GM03348 (cell line): ENCODE data around the gene DNAH17.

Experiments used
- DNase-seq: peaks from one replicate; pipeline ENCODE4 v3.0.0; 2012; ENCODE audit warnings: low spot score

The DNAH17 gene

DNA sequence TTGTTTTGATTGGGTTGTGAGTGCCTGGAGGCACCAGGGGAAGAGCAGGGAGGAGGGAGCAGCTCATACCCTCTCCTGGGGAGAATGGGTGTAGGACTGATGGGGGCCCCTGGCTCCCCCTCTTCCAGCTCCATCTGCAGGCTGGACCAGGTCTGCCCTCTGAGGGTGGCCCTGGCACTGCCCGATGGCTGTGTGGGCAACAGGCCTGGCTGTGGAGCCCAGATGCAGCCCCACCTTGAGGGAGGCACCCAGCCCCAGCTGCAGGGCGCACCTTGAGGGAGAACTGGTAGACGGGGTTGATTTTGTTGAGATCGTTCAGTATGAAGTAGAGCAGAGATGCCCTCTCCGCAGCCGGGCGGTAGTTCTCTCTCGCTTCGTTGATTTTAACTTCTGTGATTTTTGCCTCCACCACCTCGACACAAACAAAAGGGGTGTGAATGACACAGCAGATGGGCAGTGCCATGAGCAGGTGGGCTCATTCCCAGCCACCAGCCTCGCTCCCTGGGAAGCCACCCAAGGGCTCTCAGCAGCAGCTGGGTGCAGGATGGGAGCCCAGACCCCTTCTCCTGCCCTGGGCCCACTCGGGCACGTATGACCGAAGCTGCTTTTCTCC, 127.1 kb downstream of the DNAH17 start:
- no peak for DNase-seq

DNA sequence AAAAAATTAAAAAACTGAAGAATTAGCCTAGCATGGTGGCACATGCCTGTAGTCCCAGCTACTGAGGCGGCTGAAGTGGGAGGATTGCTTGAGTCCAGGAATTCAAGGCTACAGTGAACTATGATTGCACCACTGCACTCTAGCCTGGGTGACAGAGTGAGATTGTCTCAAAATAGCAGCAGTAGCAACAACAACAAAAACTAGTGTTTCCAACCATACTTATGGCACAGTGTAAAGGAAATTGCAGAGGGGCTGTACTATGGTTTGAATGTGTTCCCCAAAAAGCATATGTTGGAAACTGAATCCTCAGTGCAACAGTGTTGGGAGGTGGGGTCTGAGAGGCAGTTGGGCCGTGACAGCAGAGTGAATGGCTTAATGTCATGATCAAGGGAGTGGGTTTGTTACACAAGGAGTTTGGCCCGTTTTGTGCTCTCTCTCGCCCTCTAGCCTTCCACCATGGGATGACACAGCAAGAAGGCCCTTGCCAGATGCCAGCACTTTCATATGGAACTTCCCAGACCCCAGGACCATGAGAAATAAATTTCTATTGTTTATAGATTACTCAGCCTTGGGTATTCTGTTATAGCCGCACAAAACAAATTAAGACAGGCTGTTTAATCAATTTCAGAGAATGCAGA, 128.7 kb downstream of the DNAH17 start:
- DNase-seq, result no peak

DNA sequence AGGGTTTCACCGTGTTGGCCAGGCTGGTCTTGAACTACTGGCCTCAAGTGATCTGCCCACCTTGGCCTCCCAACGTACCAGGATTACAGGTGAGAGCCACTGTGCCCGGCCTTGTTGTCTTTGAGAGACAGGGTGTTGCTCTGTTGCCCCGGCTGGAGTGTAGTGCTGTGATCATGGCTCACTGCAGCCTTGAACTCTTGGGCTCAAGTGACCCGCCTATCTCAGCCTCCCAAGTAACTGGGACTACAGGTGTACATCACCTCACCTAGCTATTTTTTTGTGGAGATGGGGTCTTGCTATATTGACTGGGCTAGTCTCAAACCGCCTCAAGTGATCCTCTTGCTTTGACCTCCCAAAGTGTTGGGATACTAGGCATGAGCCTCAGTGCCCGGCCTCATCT, 130.4 kb downstream of the DNAH17 start:
- no peak for DNase-seq

DNA sequence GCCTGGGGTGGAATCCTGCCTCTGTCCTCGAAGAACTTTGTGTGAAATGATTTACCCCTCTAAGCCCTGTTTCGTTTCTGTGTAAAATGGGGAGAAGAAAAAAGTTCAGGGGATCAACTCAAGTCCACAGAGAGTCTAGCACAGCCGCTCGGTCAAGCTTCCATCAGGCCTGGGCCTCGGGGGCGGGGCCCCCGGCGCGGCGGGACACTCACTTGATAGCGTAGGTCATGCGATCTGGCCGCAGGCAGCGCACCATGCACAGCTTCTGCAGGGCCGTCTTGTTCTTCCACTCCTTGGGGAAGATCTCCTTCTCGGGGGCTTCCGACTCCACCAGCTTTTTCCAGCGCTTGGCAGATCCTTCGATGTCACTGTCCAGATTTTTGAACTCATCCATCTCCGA, 132.8 kb downstream of the DNAH17 start:
- DNase-seq, result no peak

DNA sequence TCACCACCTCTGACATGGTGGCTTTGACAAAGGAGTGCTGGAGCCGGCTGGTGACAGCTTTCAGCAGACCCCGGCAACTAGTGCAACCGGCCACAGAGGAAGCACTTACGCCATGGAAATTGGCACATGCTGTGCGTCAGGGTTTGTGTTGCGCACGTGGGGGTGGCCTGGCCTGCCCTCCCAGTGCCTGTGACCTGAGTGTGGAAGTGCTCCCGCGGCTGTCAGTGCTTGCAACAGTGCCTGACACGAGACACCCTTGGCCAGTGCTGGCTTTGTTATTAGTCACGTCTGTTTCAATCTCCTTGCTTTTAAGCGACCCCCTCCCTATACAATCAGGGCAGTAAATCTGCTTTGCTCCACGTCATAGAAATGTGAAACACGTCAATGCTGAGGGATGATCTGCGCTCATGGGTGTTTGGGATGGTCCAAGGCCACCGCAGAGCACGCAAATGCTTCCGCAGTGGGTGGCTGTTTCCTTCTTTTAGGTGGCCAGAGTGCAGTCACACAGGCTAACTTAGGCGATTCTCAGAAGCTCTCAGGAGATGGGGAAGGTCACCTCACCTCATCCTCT, 134.5 kb downstream of the DNAH17 start:
- no peak for DNase-seq

DNA sequence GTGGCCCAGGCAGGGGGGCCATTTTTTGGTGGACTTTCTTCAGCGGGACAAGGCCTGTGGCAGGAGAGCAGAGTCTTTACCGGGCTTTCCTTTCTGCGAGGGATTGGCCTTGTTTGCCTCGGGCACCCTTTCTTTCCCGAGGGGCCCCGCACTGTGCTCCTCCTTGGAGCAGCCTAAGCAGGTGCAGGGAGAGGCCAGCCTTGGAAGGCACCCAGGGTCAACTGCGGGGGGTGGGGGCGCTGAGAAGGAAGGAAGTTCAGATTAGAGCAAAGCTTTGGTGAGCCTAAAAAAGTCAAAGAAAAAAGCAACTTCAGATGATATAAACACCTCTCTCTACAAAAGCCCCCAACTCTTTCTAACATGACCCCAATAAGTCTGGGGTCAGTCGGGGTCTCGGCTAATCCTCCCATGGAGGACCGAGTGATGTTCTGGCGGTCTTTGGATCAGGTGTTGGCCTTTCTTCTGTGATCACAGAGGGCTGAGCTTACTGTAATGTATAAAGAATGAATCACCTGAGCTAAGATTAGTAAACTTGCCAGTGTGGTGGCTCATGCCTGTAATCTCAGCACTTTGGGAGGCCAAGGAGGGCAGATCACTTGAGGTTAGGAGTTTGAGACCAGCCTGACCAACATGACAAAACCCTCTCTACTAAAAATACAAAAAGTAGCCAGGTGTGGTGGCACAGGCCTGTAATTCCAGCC, 135.8 kb downstream of the DNAH17 start:
- DNase-seq, result no peak

DNA sequence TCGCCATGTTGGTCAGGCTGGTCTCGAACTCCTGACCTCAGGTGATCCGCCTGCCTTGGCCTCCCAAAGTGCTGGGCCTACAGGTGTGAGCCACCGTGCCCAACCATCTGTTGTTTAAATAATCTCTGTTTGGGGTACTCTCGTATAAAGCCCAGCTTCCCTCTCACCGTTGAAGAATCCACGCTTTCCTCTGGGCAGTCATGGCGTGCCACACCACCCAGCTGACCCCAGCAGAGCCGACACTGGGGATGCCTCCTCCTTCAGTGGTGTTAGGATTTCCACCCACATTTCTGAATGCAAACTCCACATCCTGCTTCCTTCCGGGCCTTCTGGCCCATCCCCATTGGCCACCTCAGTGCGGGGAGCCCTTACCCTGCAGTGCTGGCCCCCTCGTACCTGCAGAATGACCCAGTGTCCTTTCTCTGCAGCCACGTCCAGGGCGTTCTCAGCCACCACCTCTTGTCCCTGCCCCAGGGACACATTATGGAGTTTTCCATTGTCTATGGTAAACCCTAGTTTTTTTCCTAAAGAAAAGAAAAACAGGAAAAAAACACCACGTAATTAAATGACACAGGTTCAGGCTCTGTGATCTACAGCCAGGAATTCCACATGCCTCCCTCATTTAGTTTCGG, 138.4 kb downstream of the DNAH17 start:
- DNase-seq, result no peak

DNA sequence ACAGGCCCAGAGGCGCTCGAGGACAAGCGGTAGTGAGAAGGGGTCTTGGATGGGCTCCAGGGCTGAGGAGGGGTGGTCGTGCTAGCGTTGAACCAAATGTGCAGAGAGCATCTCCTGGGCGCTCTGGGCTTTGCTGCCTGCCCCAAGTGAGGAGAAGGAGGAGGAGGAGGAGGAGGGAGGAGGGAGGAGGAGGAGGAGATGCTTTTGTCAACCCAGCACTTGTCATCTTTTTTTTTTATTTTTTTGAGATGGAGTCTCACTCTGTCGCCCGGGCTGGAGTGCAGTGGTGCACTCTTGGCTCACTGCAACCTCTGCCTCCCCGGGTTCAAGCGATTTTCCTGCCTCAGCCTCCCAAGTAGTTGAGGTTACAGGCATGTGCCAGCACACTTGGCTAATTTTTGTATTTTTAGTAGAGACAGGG, 138.9 kb downstream of the DNAH17 start:
- DNase-seq, result no peak

DNA sequence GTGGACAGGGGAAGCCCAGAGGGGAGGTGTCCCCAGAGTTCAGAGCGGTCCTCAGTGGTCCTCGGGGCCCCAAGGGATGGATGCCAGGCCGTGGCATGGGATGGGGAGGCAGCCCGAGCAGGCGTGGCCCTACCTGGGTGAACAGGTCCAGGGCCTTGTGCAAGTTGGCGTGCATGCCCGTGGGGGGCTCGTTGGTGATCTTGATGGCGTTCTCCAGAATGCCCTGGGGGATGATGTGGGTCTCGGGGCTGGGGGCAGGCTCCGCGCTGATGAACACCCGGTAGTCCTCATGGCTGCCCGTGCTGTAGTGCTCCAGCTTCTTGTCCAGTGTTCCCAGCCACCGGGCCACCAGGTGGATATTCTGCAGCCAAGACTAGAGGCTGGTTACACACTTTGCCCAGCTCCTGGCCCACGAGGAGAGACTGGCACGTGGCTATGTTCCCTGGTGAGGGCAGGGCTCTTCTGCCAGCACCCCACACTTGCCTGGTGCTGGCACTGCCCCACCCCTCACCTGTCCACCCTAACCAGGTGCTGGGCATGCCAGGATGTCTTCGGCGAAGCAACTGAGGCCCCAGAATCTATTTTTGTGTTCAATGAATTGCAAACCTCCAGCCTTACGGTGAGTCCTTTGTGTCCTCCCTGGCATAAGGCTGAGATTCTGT, 139.6 kb downstream of the DNAH17 start:
- DNase-seq, result no peak

DNA sequence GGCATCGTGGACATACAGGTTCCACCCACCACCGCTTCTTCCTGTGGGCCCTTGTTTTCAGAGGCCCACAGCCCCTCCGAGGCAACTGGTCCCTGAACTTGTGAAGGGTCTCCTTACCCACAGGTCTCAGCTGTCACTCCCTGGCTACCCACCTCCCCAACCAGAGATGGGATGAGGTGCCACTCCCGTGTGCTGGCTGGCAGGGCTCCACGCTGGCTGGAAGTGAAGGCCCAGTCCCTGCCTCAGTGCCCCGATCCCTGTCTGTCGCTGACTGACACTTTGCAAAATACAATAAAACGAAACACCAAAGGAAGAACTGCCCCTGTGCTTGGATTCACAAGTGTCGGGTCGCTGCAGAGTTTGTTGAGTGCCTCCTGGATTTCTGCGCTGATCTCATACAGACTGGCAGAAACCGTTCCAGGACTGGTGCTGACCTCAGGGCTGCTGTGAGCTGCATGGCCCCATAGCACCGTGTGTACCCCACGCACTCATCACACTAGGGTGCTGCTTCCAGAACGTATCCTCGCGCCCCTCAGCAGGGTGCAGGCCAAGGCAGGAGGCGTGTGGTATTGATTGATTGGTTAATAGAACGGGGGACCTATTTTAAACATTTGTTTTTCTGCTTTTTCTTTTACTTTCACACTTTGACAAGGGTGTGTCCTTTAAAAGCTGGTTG, 141.7 kb downstream of the DNAH17 start:
- no peak for DNase-seq

DNA sequence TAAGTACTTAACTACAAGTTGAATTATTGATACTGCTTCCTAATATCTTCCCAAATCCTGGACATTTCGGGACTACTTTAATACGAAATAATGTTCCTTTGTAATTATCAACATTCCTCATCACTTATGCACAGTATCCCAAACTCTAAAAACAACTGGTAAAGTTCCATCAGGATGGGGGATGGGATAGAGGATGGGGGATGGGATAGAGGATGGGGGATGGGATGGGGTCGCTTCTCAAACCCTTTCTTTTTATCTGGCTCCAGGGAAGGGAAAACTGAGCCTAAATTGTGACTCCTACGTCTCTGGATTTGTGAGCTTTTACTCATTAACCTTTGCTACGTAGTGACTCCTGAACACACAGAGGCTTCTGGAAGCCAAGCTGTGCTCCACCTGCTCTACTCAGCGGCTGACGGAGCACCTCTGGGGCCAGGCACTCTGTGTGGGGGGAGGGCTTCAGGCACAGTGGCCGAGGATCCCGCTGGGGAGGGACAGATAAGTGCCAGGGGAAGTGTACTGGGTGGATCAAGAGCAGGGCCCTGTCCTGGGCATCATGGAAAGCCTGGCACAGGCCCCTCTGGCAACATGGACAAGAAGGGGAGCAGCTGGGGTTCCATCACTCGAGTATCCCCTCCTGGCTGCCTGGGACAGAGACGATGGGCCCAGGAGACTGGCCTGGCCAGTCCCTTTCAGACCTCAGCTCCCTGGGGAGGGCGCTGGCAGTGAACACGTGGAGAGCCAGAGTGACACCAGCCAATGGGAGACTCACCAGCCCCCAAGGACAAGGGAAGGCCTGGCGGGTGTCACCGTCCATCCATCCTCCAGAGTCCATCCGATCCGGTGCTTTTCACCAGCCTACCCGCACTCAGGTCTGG, 142.5 kb downstream of the DNAH17 start:
- no peak for DNase-seq

DNA sequence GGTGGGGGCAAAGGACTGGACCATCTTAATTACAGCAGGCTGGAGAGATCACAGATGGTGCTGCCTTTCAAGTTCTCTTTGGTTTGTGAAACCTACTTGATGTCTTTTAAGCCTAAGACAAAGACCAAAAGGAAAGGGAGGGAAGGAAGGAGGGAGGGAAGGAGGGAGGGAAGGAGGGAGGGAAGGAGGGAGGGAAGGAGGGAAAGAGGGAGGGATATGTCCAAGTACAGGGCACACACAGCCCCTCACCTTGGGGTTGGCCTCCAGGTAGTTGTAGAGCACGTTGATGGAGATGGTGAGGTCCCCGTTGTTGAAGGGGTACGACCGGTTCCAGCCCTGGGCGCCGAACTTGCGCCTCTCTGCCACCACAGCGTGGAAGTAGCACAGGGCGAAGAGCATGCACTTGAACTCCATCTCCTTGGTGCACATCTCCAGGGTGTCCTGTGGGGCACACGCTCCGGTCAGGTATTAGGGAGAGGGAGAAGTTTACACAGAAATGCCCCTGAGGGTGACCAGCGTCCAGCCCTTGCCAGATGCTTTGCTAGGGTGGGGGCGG, 143.3 kb downstream of the DNAH17 start:
- no peak for DNase-seq

DNA sequence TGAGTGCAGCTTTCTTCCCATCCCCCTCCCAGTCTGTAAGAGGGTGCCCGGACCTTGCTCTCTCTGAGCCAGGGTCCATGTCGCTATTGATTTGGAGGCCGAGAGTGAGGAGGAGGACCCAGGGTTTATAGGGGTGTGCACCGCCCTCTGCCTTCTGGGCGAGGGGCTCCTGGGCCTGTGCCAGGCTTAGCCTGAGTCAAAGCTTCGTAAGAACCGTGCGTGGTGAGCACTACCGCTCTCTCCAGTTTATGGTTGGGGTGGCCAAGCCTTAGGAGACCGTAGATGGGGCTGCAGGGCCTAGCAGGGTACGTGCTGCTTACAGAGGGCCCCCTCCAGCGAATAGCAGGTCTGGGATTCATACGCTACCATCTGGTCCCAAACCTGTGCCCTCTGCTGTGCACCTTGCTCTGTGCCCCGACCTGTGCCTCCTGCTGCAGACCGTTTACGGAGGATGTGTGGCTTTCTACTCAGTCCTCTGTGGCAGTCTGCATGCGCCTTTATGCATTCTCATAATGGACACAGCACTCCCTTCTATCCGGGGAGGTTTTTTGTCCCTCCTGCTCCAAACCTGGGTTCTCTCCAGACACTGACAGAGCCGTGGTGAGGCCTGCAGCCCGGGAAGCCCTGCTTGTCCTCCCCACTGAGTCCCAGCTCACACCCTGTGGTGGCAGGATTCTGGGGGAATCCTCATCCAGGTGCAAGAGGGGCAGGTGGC, 144.0 kb downstream of the DNAH17 start:
- no peak for DNase-seq

DNA sequence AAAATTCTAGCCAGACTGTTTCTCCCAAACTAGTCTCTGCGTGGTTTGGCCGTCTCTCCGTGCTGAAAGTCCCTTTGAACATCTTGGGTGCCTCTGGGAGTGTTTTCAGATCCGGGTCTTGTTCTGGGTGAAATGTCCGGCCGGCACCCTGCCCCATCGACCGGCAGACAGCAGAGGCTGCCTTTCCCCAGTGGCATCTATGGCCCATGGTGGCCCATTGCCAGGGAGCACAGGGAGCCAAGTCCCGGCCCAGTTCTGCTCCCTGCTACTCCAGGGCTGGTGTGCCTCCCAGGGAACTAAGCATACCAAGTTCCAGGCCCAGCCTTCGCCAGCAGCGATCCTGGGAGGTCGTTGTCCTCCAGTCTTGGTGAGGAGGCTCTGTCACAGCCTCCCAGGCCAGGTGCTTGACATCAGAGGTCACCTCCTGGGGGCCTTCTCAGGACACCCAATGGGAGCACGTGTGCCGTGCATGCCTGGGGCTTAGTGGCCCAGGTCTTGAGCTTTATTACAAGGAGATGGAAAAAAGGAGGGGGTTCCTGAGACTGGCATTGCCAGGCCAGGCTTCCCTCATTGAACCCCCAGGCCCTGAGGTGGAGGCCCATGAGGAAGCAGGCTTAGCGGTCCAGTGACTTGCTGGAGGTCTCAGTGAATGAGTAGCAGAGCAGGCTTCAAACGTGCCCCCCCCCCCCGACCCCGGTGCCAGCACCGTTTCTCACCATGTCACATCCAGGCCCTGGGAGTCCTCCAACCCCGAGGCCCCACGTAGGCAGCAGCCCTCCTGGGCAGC, 144.8 kb downstream of the DNAH17 start:
- DNase-seq, result no peak

DNA sequence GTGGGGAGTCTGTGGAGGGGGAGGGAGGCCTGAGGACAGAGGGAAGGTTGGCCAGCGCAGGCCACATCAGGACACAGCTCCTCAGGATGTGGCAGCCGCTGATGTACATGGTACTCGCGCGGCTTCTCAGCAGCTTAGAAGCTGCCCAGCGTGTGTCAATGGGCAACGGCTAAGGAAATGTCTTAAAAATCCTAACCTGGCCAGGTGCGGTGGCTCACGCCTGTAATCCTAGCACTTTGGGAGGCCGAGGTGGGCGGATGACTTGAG, 145.6 kb downstream of the DNAH17 start:
- no peak for DNase-seq

DNA sequence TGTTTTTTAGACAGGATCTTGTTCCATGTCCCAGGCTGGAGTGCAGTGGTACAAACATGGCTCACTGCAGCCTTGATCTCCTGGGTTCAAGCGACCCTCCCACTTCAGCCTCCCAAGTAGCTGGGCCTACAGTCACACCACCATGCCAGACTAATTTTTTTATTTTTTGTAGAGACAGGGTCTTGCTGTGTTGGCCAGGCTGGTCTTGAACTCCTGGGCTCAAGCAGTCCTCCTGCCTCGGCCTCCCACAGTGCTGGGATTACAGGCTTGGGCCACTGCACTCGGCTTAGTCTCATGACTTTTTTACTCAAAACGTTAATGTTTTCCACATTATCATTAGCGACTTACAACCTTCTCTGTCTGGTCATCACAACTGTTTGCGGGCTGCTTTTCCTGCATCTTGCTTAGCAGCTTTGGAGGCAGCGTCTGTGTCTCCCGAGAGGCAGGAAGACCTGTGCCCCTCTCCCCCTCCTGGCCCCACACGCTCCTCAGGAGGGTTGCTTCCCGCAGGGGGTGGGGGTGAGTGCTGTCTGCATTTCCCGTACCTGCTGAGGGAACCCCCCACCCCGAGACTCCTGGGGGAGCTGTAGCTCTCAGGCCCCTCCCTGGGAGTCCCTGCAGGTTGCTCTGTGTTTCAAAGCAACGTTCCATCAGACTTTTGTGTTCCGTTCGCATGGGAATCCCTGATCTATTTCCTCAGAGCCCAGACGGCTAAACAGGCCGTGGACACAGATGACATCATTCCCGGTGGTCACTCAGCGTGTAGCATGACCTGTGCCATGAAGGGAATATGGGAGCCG, 146.1 kb downstream of the DNAH17 start:
- DNase-seq, result no peak

DNA sequence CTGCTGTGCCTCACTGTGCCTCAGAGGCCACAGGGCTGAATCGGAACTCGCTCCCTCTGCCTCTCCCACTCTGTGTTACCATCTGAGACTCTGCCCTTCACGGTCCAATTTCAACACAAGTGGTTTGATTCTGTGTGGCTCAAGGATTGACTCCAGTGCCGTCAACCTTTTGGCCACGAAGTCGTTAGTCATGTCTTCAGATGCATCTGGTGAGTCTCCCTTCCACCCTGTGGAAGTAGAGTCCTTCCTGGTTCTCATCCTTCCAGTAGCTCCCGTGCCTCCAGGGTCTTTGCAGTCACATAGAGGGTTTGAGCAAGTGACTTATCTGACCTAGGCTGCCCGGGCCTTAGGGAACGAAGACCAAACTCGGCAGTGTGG, 147.6 kb downstream of the DNAH17 start:
- DNase-seq, result no peak
